Smooth muscle cell (in vitro differentiated cells): ENCODE measurements around the gene UBE2G2. TPM values are rescaled to one million over a fixed set of nuclear protein-coding genes. Genes with fewer than 3 reads are reported as not detected.

Experiments
- DNase-seq: peaks from one replicate; lab custom pipeline; 2025; ENCODE audit not compliant: unreplicated experiment; lab: John Stamatoyannopoulos, UW
- H2AFZ ChIP-seq: fragments of 200-600 bp; sonication (generic); 2 replicates; pipeline ENCODE4 v1.6.0; 2016; ENCODE audit warnings: antibody characterized with exemption, low read depth, mild to moderate bottlenecking
- H3F3A ChIP-seq: fragments of 200-600 bp; sonication (generic); 2 replicates; pipeline ENCODE4 v1.6.0; 2017; ENCODE audit warnings: antibody characterized with exemption, low read depth
- H3K27ac ChIP-seq: fragments of 200-600 bp; sonication (generic); 2 replicates; pipeline ENCODE4 v1.5.1; 2016; ENCODE audit warnings: low read depth, mild to moderate bottlenecking
- H3K27me3 ChIP-seq: fragments of 200-600 bp; sonication (generic); 2 replicates; pipeline ENCODE4 v1.6.1; 2016; ENCODE audit warnings: low read depth, mild to moderate bottlenecking
- H3K36me3 ChIP-seq: fragments of 200-600 bp; sonication (generic); 2 replicates; pipeline ENCODE4 v1.5.1; 2016; ENCODE audit warnings: low read depth
- H3K4me1 ChIP-seq: fragments of 200-600 bp; sonication (generic); 2 replicates; pipeline ENCODE4 v1.5.1; 2016; ENCODE audit warnings: low read depth
- H3K4me2 ChIP-seq: fragments of 200-600 bp; sonication (generic); 2 replicates; pipeline ENCODE4 v1.6.0; 2016; ENCODE audit warnings: mild to moderate bottlenecking
- H3K4me3 ChIP-seq: fragments of 200-600 bp; sonication (generic); 2 replicates; pipeline ENCODE4 v1.5.1; 2016; ENCODE audit warnings: mild to moderate bottlenecking
- H3K79me2 ChIP-seq: fragments of 200-600 bp; sonication (generic); 2 replicates; pipeline ENCODE4 v1.6.0; 2016; ENCODE audit warnings: low read depth, mild to moderate bottlenecking
- H3K9ac ChIP-seq: fragments of 200-600 bp; sonication (generic); 2 replicates; pipeline ENCODE4 v1.6.0; 2016; ENCODE audit warnings: low read depth
- H3K9me3 ChIP-seq: fragments of 200-600 bp; sonication (generic); replicated peaks from 2 replicates; pipeline ENCODE4 v1.5.1; 2016; ENCODE audit warnings: low read depth
- H4K20me1 ChIP-seq: fragments of 200-600 bp; sonication (generic); 2 replicates; pipeline ENCODE4 v1.6.0; 2016; ENCODE audit warnings: low read depth
- CTCF ChIP-seq: fragments of 200-600 bp; sonication (generic); IDR thresholded peaks from 2 replicates; pipeline ENCODE4 v1.5.1; 2017; ENCODE audit warnings: borderline replicate concordance, mild to moderate bottlenecking, antibody characterized with exemption; ENCODE audit not compliant: insufficient read depth, poor library complexity, severe bottlenecking
- WGBS: methylation state at CpG from one replicate; pipeline ENCODE4 v1.1.7; 2016; ENCODE audit warnings: low lambda C conversion rate; 5-methylcytosine and 5-hydroxymethylcytosine counted together
- polyA plus RNA-seq: library from polyadenylated mRNA; unstranded; fragments of >200 nt; fragmentation: Nextera tagmentation; extraction: Ambion mirVana; gene quantifications from 2 replicates; pipeline ENCODE4 v1.2.1, GENCODE V29; 2016
- total RNA-seq: library from RNA; depleted of rRNA; stranded (reverse); fragments of >200 nt; gene quantifications from 2 replicates; pipeline ENCODE4 v1.2.3, GENCODE V29; 2014

UBE2G2 gene
- total and polyA plus RNA-seq, 2 experiments from 2014 or later, result 33.1 to 34.1 TPM

- Histone ChIP-seq H3K4me1 (peaks cover 4% of the 10 kb centered on the region), H3K9me3 (no peaks in the 10 kb centered on the region), H3K27ac (peak overlapping the region; percentile 7), H3K9ac (no peak overlapping the region), H2AFZ (no peak overlapping the region), H3K4me3 (no peak overlapping the region), H4K20me1 (peaks cover 79% of the 10 kb centered on the region), H3K36me3 (no peaks in the 10 kb centered on the region), H3K27me3 (no peaks in the 10 kb centered on the region), H3K4me2 (peak overlapping the region; percentile 3), H3F3A (no peaks in the 10 kb centered on the region), H3K79me2 (peaks cover 57% of the 10 kb centered on the region)
- TF ChIP-seq CTCF, result no peak
- 33% methylated on average over 1 of the region's 1 CpG for WGBS
- no peak for DNase-seq
Observed at GRCh38 chr21:44789880-44790279, 11.7 kb downstream of the UBE2G2 start.

- H3K4me3 ChIP-seq, result no peak overlapping the region
- TF ChIP-seq CTCF, result no peak
- H3K27me3 ChIP-seq, result no peaks in the 10 kb centered on the region
- no peak overlapping the region for H3K27ac ChIP-seq
- no peak for DNase-seq
- peaks cover 33% of the 10 kb centered on the region for H3K79me2 ChIP-seq
- no peaks in the 10 kb centered on the region for H3K9me3 ChIP-seq
- 87% methylated on average over 13 of the region's 13 CpGs for WGBS
- no peak overlapping the region for H3K9ac ChIP-seq
- H3K4me2 ChIP-seq, result no peak overlapping the region
- H4K20me1 ChIP-seq, result peaks cover 81% of the 10 kb centered on the region
- no peaks in the 10 kb centered on the region for H3F3A ChIP-seq
- no peak overlapping the region for H2AFZ ChIP-seq
- no peaks in the 10 kb centered on the region for H3K36me3 ChIP-seq
- no peaks in the 10 kb centered on the region for H3K4me1 ChIP-seq
Observed at GRCh38 chr21:44785620-44786335, 15.8 kb downstream of the UBE2G2 start.

- Histone ChIP-seq H3K4me2 (no peak overlapping the region), H3K27ac (no peak overlapping the region), H3K4me3 (no peak overlapping the region), H3K9ac (no peak overlapping the region), H3K36me3 (no peaks in the 10 kb centered on the region), H4K20me1 (peaks cover 81% of the 10 kb centered on the region), H3F3A (no peaks in the 10 kb centered on the region), H3K4me1 (no peaks in the 10 kb centered on the region), H3K79me2 (peaks cover 33% of the 10 kb centered on the region), H3K9me3 (no peaks in the 10 kb centered on the region), H3K27me3 (no peaks in the 10 kb centered on the region), H2AFZ (no peak overlapping the region)
- 97% methylated on average over 6 of the region's 6 CpGs for WGBS
- no peak for DNase-seq
- no peak for TF ChIP-seq CTCF
Observed at GRCh38 chr21:44784810-44785209, 16.8 kb downstream of the UBE2G2 start.
